Mononuclear cell (primary cell): Measurements from ENCODE around the gene IQGAP1. TPM values are rescaled to one million over a fixed set of nuclear protein-coding genes. Genes with fewer than 3 reads are reported as not detected.
"Not testable (repeated sequence)": the region's sequence is repeated elsewhere in the genome, so short reads cannot be mapped to it uniquely, and the experiment has no call there.

Experiments used
- H3K27me3 ChIP-seq: 2 replicates; pipeline ENCODE4 v1.6.0; 2011; ENCODE audit warnings: low read length, control low read depth; ENCODE audit not compliant: insufficient read depth
- H3K4me1 ChIP-seq: 2 replicates; pipeline ENCODE4 v1.5.1; 2011; ENCODE audit warnings: mild to moderate bottlenecking, low read length, control low read depth; ENCODE audit not compliant: insufficient read depth
- H3K4me3 ChIP-seq: 2 replicates; pipeline ENCODE4 v1.5.1; 2011; ENCODE audit warnings: mild to moderate bottlenecking, low read length, moderate library complexity
- H3K9me3 ChIP-seq: 2 replicates; pipeline ENCODE4 v1.5.1; 2011; ENCODE audit warnings: low read depth, mild to moderate bottlenecking, control low read depth, low read length
- total RNA-seq: library from RNA; depleted of rRNA; stranded (reverse); fragments of >200 nt; gene quantifications from one replicate; pipeline ENCODE4 v1.2.3, GENCODE V29; 2012

Gene IQGAP1, protein sequence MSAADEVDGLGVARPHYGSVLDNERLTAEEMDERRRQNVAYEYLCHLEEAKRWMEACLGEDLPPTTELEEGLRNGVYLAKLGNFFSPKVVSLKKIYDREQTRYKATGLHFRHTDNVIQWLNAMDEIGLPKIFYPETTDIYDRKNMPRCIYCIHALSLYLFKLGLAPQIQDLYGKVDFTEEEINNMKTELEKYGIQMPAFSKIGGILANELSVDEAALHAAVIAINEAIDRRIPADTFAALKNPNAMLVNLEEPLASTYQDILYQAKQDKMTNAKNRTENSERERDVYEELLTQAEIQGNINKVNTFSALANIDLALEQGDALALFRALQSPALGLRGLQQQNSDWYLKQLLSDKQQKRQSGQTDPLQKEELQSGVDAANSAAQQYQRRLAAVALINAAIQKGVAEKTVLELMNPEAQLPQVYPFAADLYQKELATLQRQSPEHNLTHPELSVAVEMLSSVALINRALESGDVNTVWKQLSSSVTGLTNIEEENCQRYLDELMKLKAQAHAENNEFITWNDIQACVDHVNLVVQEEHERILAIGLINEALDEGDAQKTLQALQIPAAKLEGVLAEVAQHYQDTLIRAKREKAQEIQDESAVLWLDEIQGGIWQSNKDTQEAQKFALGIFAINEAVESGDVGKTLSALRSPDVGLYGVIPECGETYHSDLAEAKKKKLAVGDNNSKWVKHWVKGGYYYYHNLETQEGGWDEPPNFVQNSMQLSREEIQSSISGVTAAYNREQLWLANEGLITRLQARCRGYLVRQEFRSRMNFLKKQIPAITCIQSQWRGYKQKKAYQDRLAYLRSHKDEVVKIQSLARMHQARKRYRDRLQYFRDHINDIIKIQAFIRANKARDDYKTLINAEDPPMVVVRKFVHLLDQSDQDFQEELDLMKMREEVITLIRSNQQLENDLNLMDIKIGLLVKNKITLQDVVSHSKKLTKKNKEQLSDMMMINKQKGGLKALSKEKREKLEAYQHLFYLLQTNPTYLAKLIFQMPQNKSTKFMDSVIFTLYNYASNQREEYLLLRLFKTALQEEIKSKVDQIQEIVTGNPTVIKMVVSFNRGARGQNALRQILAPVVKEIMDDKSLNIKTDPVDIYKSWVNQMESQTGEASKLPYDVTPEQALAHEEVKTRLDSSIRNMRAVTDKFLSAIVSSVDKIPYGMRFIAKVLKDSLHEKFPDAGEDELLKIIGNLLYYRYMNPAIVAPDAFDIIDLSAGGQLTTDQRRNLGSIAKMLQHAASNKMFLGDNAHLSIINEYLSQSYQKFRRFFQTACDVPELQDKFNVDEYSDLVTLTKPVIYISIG (N-terminal part only)
- 116 TPM for total RNA-seq

DNA sequence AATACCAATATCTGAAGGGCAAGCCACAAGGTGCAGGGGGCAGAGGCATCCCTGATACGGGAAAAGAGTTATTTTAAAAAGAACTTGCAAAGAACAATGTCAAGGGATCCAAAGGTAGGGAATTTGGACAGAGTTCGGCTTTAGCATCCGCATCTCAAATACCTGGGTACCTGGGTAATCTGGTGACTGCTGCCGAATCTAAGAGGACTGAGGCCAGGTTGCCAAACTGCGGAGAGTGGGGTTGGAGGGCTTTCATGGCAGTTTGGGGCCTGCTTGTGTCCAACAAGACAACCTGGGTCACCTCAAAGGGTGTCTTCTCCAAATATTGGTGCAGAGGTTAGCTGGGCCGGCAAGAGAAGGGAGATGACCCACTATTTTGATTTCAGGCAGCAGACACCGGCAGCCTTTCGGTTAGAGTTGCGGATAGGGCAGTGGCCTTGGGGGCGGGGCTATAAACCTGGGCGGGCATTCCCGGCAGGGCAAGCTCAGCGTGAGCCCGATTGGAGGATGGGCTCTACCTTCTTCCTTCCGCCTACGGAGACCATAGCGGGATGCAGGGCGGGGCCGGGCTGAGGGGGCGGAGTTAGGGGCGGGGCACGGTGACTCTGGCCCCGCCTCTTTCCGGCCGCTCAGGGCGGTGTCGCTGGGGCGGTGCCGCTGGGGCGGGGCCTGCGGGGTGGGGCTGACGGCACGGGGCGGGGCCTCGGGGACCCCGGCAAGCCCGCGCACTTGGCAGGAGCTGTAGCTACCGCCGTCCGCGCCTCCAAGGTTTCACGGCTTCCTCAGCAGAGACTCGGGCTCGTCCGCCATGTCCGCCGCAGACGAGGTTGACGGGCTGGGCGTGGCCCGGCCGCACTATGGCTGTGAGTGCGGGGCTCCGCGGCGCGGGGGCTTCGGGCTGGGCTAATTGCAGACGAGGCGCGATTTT lies at the start of gene IQGAP1:
Gene IQGAP1, plus strand, starts transcription at position 709 of the 928 bp plus-strand sequence. Its CDS starts 100 bp downstream, at position 809.
- H3K9me3 ChIP-seq: no peaks in the 10 kb centered on the region
- H3K27me3 ChIP-seq: no peaks in the 10 kb centered on the region
- peaks cover 43% of the 10 kb centered on the region for H3K4me1 ChIP-seq
- peak within 1 kb of the TSS; percentile 68 for H3K4me3 ChIP-seq

DNA sequence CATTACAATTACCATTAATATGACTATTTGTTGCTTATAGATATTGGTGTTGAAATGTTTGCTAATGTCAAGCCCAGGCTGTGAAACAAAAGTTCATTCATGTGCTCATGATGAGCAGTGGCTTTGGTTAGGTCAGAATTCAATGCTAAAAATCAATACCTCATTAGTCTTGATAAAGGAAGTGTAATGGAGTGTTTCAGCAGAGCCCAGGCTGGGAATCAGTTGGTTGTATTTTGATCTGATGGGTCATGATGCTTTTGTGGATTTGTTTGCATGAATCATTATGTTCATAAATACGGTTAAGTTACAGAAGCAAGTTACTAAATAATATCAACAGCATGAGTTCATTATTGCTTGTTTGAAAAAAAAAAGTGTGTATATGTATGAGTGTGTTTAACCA lies 49.5 kb upstream of the IQGAP1 start:
- H3K4me3 ChIP-seq: no peak overlapping the region
- H3K27me3 ChIP-seq: no peaks in the 10 kb centered on the region
- H3K9me3 ChIP-seq: no peaks in the 10 kb centered on the region
- peaks cover 39% of the 10 kb centered on the region for H3K4me1 ChIP-seq

DNA sequence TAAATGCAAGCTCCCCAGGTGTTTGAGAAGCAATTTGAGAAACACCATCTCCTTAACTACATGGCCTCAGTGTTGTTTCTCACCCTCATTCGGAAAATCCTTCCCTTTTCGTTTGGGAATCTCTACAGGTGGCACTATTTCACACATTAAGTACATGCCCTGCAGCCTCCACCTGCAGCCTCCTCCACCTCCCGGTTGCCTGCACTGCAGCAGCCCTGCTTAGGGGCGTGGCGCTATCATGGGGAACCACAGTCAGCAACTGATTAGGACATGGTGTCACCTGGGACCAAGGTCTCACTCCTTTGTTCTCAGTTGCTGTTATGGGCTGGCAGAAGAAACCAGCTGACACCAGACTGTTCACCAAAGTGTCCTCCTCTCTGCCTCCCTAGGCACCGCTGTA lies 47.7 kb upstream of the IQGAP1 start:
- Histone ChIP-seq H3K27me3 (no peaks in the 10 kb centered on the region), H3K9me3 (no peaks in the 10 kb centered on the region), H3K4me3 (no peak overlapping the region), H3K4me1 (peaks cover 57% of the 10 kb centered on the region)

DNA sequence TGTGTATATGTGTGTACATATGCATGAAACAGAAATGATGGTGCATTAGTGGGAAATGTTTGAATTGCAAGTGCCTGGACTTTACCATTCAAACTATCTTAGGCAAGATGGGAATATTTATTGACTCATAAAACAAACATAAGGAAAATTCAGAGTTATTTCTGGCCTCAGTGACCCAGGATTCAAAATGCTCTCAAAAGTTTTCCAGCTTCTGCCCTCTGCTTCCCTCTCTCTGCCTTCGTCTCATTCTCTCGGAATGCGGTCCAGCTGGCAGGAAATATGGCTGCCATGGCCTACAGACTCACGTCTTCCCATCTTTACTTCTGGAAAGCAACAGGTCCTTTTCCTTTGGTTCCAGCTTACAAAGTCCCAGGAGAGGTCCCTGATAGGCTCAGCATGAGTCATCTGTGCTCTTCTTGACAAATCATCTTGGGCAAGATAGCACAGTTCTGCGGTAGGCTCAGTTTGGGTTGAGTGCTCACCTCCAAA lies 44.7 kb upstream of the IQGAP1 start:
- Histone ChIP-seq H3K4me1 (peaks cover 50% of the 10 kb centered on the region), H3K4me3 (no peak overlapping the region), H3K27me3 (no peaks in the 10 kb centered on the region), H3K9me3 (no peaks in the 10 kb centered on the region)

DNA sequence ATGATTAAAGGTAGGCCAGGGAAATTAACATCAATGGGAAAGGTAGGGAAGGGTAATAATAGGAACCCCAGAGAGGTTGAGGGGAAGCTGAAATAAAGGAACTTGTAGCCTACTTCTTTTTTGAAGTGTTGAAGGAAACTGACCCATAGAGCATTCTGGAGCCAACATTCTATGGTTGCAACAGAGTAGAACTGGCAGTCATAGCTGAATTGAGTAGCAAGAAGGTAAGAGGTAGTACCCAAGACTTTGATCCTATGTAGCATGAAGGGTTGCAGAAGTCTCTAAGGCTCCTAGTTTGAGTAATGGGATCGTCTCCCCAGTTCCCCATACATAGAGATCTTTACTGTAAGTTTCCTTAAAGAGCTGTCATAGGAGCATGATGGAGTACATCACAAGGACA lies 43.4 kb upstream of the IQGAP1 start:
- Histone ChIP-seq H3K4me3 (no peak overlapping the region), H3K27me3 (no peaks in the 10 kb centered on the region), H3K4me1 (peaks cover 50% of the 10 kb centered on the region), H3K9me3 (no peaks in the 10 kb centered on the region)

DNA sequence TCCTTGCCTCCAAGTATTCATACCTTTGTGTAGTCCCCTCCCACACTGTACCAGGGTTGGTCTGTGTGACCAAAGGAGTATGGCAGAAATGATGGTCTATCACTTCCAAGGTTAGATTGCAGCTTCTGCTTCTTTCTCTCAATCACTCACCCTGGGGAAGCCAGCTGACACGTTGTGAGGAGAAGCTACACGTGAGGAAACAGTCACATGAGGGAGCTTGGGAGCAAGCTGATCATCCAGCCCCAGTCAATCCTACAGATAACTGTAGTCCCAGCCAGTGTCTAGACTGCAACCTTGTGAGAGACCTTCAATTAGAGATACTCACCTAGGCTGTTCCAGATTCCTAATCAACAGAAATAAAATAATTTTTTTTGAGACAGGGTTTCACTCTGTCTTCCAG lies 42.2 kb upstream of the IQGAP1 start:
- Histone ChIP-seq H3K4me3 (no peak overlapping the region), H3K27me3 (no peaks in the 10 kb centered on the region), H3K9me3 (no peaks in the 10 kb centered on the region), H3K4me1 (peaks cover 50% of the 10 kb centered on the region)

DNA sequence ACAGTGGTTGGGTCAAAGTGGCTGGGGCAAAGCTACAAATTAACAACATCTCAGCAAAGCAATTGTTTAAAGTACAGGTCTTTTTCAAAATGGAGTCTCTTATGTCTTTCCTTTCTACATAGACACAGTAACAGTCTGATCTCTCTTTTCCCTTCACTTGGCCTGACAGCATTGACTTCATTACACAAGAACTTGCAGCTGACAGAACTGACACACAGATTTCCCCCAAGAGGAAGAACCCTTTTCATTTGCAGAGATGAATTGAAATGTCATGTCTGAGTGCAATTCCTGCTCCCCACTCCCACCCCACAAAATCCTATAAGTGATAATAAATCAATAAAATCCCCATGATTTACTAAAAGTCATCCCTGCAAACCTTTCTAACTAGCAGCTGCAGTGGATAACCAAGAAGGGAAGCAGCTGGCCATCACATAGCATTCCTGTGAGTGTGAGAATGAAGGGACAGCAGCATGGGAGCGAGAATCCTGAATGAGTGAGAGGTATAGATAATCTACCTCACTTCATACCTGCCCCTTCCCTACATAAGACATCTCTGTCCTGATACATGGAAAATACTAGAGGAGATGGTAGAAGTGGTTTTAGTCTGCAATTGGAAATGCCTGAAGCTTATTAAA lies 40.5 kb upstream of the IQGAP1 start:
- not testable (repeated sequence) for H3K27me3 ChIP-seq, H3K4me3 ChIP-seq, H3K9me3 ChIP-seq
- peaks cover 51% of the 10 kb centered on the region for H3K4me1 ChIP-seq

DNA sequence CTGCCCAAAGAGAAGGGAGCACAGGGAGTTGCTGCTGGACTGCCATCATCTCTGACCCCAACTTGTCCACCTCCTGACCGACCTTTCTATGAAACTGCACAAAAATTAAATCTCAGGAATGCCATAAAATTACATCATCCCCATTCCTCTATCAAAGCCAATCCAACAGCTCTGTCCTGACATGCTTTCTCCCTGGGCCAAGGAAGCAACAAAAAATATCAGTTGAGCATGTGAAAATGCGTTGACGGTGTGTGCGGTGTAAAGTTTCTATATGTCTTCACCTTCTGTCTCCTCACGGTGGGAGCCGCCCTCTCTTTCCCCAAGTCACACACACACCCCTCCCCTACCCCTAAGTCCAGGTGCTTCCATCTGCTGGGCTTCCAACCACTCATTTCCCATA lies 39.6 kb upstream of the IQGAP1 start:
- no peaks in the 10 kb centered on the region for H3K27me3 ChIP-seq

DNA sequence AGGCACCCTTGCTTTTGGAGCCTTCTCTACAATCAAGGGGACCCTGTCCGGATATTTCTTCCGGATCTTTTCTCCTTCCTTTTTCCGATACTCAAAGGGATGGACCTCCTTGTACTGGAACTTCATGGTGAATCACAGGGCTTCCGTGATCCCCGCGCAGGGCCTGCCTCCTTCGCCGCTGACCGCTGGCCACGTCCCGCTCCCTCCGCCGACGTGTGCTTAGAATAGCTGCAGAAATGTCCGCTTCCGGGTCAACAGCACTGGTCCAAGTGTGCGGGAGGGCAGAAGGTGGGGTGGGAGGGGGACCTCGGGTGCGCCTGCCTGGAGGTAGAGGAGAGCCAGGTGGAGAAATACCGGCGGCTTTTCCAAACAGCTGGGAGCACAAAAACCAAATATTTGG lies 39.0 kb upstream of the IQGAP1 start:
- no peaks in the 10 kb centered on the region for H3K27me3 ChIP-seq
- H3K4me3 ChIP-seq: no peak overlapping the region
- H3K4me1 ChIP-seq: peaks cover 39% of the 10 kb centered on the region
- no peaks in the 10 kb centered on the region for H3K9me3 ChIP-seq

More for the DNA sequence above, 39.6 kb upstream of the IQGAP1 start:
- H3K4me3 ChIP-seq: no peak overlapping the region
- H3K4me1 ChIP-seq: peaks cover 45% of the 10 kb centered on the region
- no peaks in the 10 kb centered on the region for H3K9me3 ChIP-seq

DNA sequence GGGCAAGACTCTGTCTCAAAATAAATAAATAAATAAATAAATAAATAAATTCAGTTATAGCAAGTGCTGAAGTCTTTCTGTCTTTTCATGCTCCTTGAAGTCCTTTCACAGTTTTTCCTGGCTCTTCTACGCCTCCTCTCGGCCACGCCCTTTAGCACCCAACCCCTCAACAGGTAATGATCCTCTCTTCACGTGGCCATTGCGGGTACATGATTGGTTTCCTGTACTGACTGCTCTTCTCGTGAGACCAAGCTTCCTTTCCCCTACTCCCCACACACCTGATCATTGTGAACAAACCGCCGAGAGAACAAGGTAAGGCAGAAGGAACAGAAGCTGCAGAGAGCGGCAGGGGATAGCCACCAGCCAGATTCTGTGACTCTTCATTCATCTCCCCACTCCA lies 38.2 kb upstream of the IQGAP1 start:
- Histone ChIP-seq H3K4me3 (no peak overlapping the region), H3K4me1 (peaks cover 31% of the 10 kb centered on the region), H3K27me3 (no peaks in the 10 kb centered on the region), H3K9me3 (no peaks in the 10 kb centered on the region)

DNA sequence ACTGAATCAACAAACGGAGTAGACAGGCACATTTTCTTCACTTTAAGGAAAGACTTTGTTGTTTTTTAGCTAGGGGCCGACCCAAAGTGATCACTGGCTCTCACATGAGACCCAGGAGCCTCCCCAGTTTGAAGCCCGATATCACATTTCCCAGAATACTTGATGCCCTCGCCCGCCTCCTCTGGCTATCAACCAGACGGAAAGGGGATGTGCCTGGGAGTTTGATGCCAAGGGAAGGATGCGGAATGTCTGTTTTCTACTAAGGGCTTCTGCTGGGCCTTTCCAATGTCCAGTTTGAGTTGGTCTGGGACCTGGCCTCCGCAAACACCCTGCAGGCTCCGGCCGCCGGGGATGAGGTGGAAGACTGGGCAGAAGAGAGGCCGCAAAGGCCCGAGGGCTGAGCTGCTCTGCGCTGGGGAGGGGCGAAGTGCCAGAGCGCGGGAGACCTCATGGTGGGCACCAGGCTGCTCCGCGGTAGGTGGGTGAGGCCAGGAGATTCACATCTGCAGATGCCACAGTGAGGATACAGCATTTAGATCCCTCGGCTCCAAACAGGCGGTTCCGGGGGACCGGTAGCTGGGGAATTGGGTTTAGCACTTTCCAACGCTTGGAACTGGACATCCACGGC lies 36.4 kb upstream of the IQGAP1 start:
- Histone ChIP-seq H3K4me3 (peak overlapping the region; percentile 61), H3K9me3 (no peaks in the 10 kb centered on the region), H3K27me3 (no peaks in the 10 kb centered on the region), H3K4me1 (peaks cover 15% of the 10 kb centered on the region)

DNA sequence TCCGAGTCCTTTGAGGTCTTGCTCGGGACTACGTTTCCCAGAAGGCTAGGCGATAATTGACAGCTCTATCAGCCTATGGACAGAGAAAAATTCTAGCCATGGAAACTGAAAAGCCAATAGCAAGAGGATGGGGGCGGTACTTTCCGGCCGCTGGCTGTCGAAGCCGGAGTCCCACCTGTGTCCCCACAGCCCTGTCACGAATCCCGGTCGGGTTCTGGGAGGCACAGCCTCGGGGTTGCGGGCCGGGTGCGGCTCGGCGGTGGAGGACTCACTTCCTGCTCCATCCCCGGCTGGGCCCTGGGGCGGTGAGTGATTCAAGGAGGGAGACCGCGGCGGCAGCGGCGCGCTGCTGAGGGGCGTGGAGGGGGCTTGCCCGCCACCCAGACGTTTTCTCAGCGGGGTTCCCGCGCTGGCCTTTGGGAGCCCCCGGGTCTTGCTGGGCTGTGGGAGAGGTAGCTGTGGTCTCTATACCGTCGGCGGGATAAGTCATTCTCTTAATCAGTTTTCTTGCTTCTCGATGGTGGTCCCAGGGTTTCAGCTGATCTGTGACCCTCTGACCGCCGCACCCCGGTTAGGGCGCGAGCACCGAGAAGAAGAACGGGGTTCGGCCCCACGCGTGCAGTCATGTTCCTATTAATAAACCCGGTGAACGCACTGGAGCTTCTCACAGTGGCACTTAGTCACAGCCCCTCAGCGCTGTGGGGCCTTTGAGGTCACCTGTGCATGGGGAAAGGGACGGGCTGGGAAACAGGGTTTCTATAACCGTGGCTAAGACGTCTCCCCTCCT lies 35.7 kb upstream of the IQGAP1 start, which contains the start of gene ZNF774:
Gene ZNF774, plus strand, starts transcription at position 178 of the 787 bp plus-strand sequence. CDS start 2,377 bp downstream, outside the sequence.
- peak within 1 kb of the TSS; percentile 61 for H3K4me3 ChIP-seq
- no peaks in the 10 kb centered on the region for H3K27me3 ChIP-seq
- H3K9me3 ChIP-seq: no peaks in the 10 kb centered on the region
- H3K4me1 ChIP-seq: peaks cover 15% of the 10 kb centered on the region
